Measurements from ENCODE around the gene OR10R2.

The OR10R2 gene

GRCh38 chr1:158520955-158521665 is 49.1 kb downstream of the OR10R2 start:
- no peak overlapping the region for H3K9ac ChIP-seq (ENCODE audit: low read length in 5 of 5)
- H3K27me3 ChIP-seq (ENCODE audit: control insufficient read depth in 5 of 5, insufficient read depth in 4 of 5, low read length in 5 of 5) = peaks cover 0 to 3% (median 0%) of the 10 kb centered on the region in 5 donors
- no peak overlapping the region for H3K4me3 ChIP-seq (ENCODE audit: low read depth in 1 of 5, low read length in 5 of 5)
- H3K4me1 ChIP-seq (ENCODE audit: control insufficient read depth in 5 of 5, insufficient read depth in 5 of 5, low read length in 5 of 5) = no peaks in the 10 kb centered on the region
- H3K9me3 ChIP-seq (ENCODE audit: control insufficient read depth in 5 of 5, low read length in 5 of 5) = peaks cover 0 to 6% (median 4%) of the 10 kb centered on the region in 5 donors
- no peaks in the 10 kb centered on the region for H3K36me3 ChIP-seq (ENCODE audit: control insufficient read depth in 5 of 5, insufficient read depth in 5 of 5, low read length in 5 of 5)
- no peak overlapping the region for H3K27ac ChIP-seq (ENCODE audit: low read depth, low read length)

GRCh38 chr1:158521666-158522058 is 49.6 kb downstream of the OR10R2 start:
- peaks cover 0 to 3% (median 0%) of the 10 kb centered on the region in 5 donors for H3K27me3 ChIP-seq (ENCODE audit: control insufficient read depth in 5 of 5, insufficient read depth in 4 of 5, low read length in 5 of 5)
- H3K9ac ChIP-seq (ENCODE audit: low read length in 5 of 5) = no peak overlapping the region
- no peak overlapping the region for H3K27ac ChIP-seq (ENCODE audit: low read depth, low read length)

GRCh38 chr1:158527190-158527815 is 55.3 kb downstream of the OR10R2 start:
- Histone ChIP-seq H3K27ac (ENCODE audit: low read depth, low read length) (no peak overlapping the region), H3K4me3 (ENCODE audit: low read depth in 1 of 5, low read length in 5 of 5) (no peak overlapping the region), H3K9ac (ENCODE audit: low read length in 5 of 5) (no peak overlapping the region), H3K36me3 (ENCODE audit: control insufficient read depth in 5 of 5, insufficient read depth in 5 of 5, low read length in 5 of 5) (no peaks in the 10 kb centered on the region), H3K9me3 (ENCODE audit: control insufficient read depth in 5 of 5, low read length in 5 of 5) (peaks cover 0 to 6% (median 0%) of the 10 kb centered on the region in 5 donors), H3K27me3 (ENCODE audit: control insufficient read depth in 5 of 5, insufficient read depth in 4 of 5, low read length in 5 of 5) (no peaks in the 10 kb centered on the region), H3K4me1 (ENCODE audit: control insufficient read depth in 5 of 5, insufficient read depth in 5 of 5, low read length in 5 of 5) (no peaks in the 10 kb centered on the region)

More at GRCh38 chr1:158521666-158522058, 49.6 kb downstream of the OR10R2 start:
- no peaks in the 10 kb centered on the region for H3K36me3 ChIP-seq (ENCODE audit: control insufficient read depth in 5 of 5, insufficient read depth in 5 of 5, low read length in 5 of 5)
- H3K9me3 ChIP-seq (ENCODE audit: control insufficient read depth in 5 of 5, low read length in 5 of 5) = peaks cover 0 to 6% (median 4%) of the 10 kb centered on the region in 5 donors
- no peaks in the 10 kb centered on the region for H3K4me1 ChIP-seq (ENCODE audit: control insufficient read depth in 5 of 5, insufficient read depth in 5 of 5, low read length in 5 of 5)
- H3K4me3 ChIP-seq (ENCODE audit: low read depth in 1 of 5, low read length in 5 of 5) = no peak overlapping the region

All from subcutaneous abdominal adipose tissue (tissue), 5 donors.